H1 (cell line): ENCODE measurements around the gene ACACB. TPM values are rescaled to one million over a fixed set of nuclear protein-coding genes. Genes with fewer than 3 reads are reported as not detected.

Experiments used
- GTF2F1 ChIP-seq: IDR thresholded peaks from 2 replicates; pipeline ENCODE4 v1.6.1; 2012; ENCODE audit warnings: low read depth, low read length, improper control_type of control experiment, borderline replicate concordance
- KDM1A ChIP-seq: fragments of 200-600, 300-600 bp; sonication (generic); IDR thresholded peaks from 2 replicates; pipeline ENCODE4 v1.7.1; 2016; ENCODE audit warnings: mild to moderate bottlenecking, low read length, borderline replicate concordance
- RBBP5 ChIP-seq: IDR thresholded peaks from 2 replicates; pipeline ENCODE4 v1.7.1; 2012; ENCODE audit warnings: low read depth, mild to moderate bottlenecking, inconsistent platforms, low read length, moderate library complexity, borderline replicate concordance
- SAP30 ChIP-seq: fragments of 300-600 bp; sonication (generic); IDR thresholded peaks from 2 replicates; pipeline ENCODE4 v1.7.1; 2012; ENCODE audit warnings: low read length, moderate library complexity, mild to moderate bottlenecking, inconsistent platforms; ENCODE audit not compliant: insufficient read depth, insufficient replicate concordance
- SIX5 ChIP-seq: IDR thresholded peaks from 2 replicates; pipeline ENCODE4 v1.6.1; 2011; ENCODE audit warnings: mild to moderate bottlenecking, low read depth, low read length
- SP4 ChIP-seq: IDR thresholded peaks from 2 replicates; pipeline ENCODE4 v1.6.1; 2012; ENCODE audit warnings: low read length, inconsistent platforms
- YY1 ChIP-seq: IDR thresholded peaks from 2 replicates; pipeline ENCODE4 v1.6.1; 2011; ENCODE audit warnings: low read depth, mild to moderate bottlenecking, low read length
- polyA plus RNA-seq, 7 experiments: library from polyadenylated mRNA; depleted of rRNA in 3 of 7; stranded (reverse) in 5 of 7; unstranded in 2 of 7; fragments of >200 nt in 5 of 7; fragments of 200-250 nt in 2 of 7; gene quantifications; 1 replicate in 5 of 7; 2 replicates in 1 of 7; 4 replicates in 1 of 7; pipeline versions ENCODE4 v1.2.1 to v1.2.3, GENCODE V29; 2011 to 2013; ENCODE audit warnings: missing spikeins in 2 of 7, mixed read lengths in 2 of 7
- total RNA-seq: library from RNA; stranded (reverse); fragmentation: NEBNext Ultra II Directional; extraction: Animal tissue kit (Norgen Biotek cat#: 25700); gene quantifications from 2 replicates; pipeline ENCODE4 v1.2.1, GENCODE V29; 2021

Gene ACACB
- total and polyA plus RNA-seq, 2 of the 8 experiments (the other 6 are each of a cell fraction or from before 2014, with no cell fraction given), result 5.8 to 15.3 TPM

GRCh38 chr12:109258201-109258600 lies 141.8 kb downstream of the ACACB start (continued):
- TF ChIP-seq SP4 (no peak), KDM1A (no peak), SAP30 (no peak), GTF2F1 (no peak), RBBP5 (no peak), YY1 (no peak), SIX5 (no peak)
